Glutamatergic neuron (in vitro differentiated cells): ENCODE measurements around the gene HTT. TPM values are rescaled to one million over a fixed set of nuclear protein-coding genes. Genes with fewer than 3 reads are reported as not detected.
A peak's percentile ranks its signal among the peaks of the same experiment; 100 is the strongest.

Source experiments
- DNase-seq: peaks from one replicate; pipeline ENCODE4 v3.0.0; 2022
- H3K27ac Mint-ChIP-seq: one replicate; pipeline ENCODE4 v1.8.0; 2020; ENCODE audit warnings: mild to moderate bottlenecking, mixed read lengths, inconsistent platforms; ENCODE audit not compliant: unreplicated experiment
- H3K27me3 Mint-ChIP-seq: one replicate; pipeline ENCODE4 v1.8.0; 2020; ENCODE audit warnings: mild to moderate bottlenecking, moderate library complexity, mixed read lengths, inconsistent platforms; ENCODE audit not compliant: unreplicated experiment
- H3K36me3 Mint-ChIP-seq: one replicate; pipeline ENCODE4 v1.8.0; 2020; ENCODE audit warnings: mild to moderate bottlenecking, mixed read lengths, inconsistent platforms; ENCODE audit not compliant: unreplicated experiment
- H3K4me1 Mint-ChIP-seq: one replicate; pipeline ENCODE4 v1.8.0; 2020; ENCODE audit warnings: mild to moderate bottlenecking, low read depth, mixed read lengths, inconsistent platforms; ENCODE audit not compliant: unreplicated experiment
- H3K4me3 Mint-ChIP-seq: one replicate; pipeline ENCODE4 v1.8.0; 2020; ENCODE audit warnings: mild to moderate bottlenecking, mixed read lengths, inconsistent platforms; ENCODE audit not compliant: unreplicated experiment
- H3K9me3 Mint-ChIP-seq: one replicate; pipeline ENCODE4 v1.8.0; 2020; ENCODE audit warnings: mild to moderate bottlenecking, moderate library complexity, mixed read lengths, inconsistent platforms; ENCODE audit not compliant: unreplicated experiment
- CTCF ChIP-seq: fragments of 200-600 bp; sonication (generic); IDR thresholded peaks from one replicate; pipeline ENCODE4 v1.5.0; 2021; ENCODE audit not compliant: partially characterized antibody, unreplicated experiment
- total RNA-seq: library from RNA; stranded (reverse); fragmentation: NEBNext Ultra II Directional; extraction: Animal tissue kit (Norgen Biotek cat#: 25700); gene quantifications from one replicate; pipeline ENCODE4 v1.2.1, GENCODE V29; 2021; ENCODE audit not compliant: unreplicated experiment

The HTT gene
- total RNA-seq, 1 donor from 2014 or later = 107 TPM

DNA sequence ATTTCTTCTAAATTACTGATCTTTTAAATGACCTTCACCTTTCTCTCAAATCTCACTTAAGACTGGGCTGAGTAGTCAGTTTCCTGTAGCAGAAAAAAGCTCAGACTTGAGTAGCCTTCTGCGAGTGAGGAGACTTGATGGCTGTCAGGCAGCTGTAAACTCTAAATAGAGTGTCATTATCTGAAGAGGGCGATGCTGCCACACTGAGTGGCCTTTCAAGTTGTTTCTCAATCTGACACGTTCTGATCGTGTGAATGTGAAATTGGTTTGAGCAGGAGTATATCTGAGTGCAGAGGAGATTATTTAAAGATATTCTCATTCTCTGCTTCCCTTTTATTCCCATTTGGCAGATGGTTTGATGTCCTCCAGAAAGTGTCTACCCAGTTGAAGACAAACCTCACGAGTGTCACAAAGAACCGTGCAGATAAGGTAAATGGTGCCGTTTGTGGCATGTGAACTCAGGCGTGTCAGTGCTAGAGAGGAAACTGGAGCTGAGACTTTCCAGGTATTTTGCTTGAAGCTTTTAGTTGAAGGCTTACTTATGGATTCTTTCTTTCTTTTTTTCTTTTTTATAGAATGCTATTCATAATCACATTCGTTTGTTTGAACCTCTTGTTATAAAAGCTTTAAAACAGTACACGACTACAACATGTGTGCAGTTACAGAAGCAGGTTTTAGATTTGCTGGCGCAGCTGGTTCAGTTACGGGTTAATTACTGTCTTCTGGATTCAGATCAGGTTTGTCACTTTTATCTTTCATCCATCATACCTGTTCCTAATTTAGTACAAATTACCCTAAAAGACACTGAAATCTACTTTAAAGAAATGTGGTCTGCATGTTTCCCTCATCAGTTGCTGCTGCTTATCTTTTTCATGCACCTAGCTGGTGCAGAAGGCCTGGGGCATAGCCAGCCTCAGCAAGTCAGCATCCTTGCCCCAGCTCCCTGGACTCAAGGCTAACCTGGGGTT, 100.2 kb downstream of the HTT start:
- Mint-ChIP-seq H3K9me3 (peaks cover 6% of the 10 kb centered on the region), H3K4me1 (peaks cover 46% of the 10 kb centered on the region), H3K36me3 (peaks cover 14% of the 10 kb centered on the region), H3K4me3 (no peak overlapping the region), H3K27me3 (peaks cover 4% of the 10 kb centered on the region), H3K27ac (no peak overlapping the region)
- no peak for DNase-seq
- TF ChIP-seq CTCF = no peak

DNA sequence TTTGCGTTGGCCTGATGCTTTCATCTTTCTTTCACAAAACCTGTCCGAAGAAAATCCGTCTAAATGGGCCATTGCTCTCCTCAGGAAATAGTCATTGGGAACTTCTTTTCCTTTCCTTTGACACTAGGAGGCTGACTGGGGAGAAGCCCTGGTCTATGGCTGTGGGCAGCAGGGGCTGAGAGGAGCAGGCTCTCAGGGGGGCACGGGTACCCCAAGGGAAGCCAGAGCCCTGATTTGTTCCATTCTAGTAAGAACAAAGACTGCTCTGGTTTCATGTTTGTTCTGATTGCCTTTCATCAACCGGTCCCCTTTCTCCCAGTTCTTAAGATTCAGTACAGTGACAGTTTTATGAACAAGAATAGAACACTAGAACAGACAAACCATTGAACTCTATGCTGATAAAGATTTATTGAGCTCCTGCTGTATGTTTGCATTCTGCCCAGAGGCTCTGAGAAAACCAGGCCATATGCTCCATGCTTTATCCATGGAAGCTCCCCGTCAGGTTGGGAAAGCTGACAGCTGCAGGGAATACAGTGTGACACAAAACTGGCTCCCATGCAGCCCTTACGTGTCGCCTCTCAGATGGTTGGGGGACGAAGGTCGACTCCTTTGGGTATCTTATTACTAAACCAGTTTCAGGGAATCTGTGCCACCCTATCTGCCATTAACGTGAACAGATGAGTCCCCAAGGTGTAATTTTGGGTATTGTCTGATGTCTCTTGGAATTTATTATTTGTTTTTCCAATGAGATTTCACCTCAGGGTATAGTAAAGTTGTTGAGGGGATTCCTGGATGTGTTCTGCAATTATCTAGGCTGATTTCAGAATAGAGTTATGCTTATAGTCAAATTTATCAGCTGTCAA, 102.1 kb downstream of the HTT start:
- H3K27ac Mint-ChIP-seq = peak overlapping the region; percentile 99
- TF ChIP-seq CTCF = no peak
- H3K36me3 Mint-ChIP-seq = peaks cover 4% of the 10 kb centered on the region
- peaks cover 5% of the 10 kb centered on the region for H3K9me3 Mint-ChIP-seq
- peaks cover 56% of the 10 kb centered on the region for H3K4me1 Mint-ChIP-seq
- H3K27me3 Mint-ChIP-seq = peaks cover 6% of the 10 kb centered on the region
- peak; percentile 51 for DNase-seq
- H3K4me3 Mint-ChIP-seq = peak overlapping the region; percentile 74

GRCh38 chr4:3177426-3177825, 102.9 kb downstream of the HTT start:
- peak overlapping the region; percentile 25 for H3K4me3 Mint-ChIP-seq
- H3K27ac Mint-ChIP-seq = peak overlapping the region; percentile 99
- peaks cover 4% of the 10 kb centered on the region for H3K36me3 Mint-ChIP-seq
- peaks cover 56% of the 10 kb centered on the region for H3K4me1 Mint-ChIP-seq
- H3K27me3 Mint-ChIP-seq = peaks cover 6% of the 10 kb centered on the region
- no peak for DNase-seq
- peaks cover 5% of the 10 kb centered on the region for H3K9me3 Mint-ChIP-seq
- no peak for TF ChIP-seq CTCF

DNA sequence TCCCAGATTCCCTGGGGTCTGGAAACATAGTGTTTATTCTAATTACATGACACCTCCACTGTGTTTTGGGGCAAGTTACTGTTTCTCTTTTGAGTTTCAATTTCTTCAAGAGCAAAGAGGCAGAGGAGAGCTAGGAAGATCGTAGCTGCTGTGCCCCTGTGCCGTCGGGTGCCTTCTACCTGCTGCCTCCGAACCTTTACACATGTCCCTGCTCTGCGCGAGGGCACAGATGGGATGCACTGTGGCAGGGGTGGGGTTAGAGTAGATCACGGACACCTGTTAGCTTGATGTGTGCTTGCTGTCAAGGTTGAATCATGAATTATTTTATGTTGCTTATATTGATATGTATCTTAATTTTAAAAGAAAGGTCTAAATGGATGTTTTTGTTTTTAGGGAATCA, 103.4 kb downstream of the HTT start:
- H3K27me3 Mint-ChIP-seq = peaks cover 6% of the 10 kb centered on the region
- H3K9me3 Mint-ChIP-seq = peaks cover 5% of the 10 kb centered on the region
- peaks cover 56% of the 10 kb centered on the region for H3K4me1 Mint-ChIP-seq
- no peak overlapping the region for H3K4me3 Mint-ChIP-seq
- H3K27ac Mint-ChIP-seq = peak overlapping the region; percentile 55
- H3K36me3 Mint-ChIP-seq = peaks cover under 1% of the 10 kb centered on the region
- TF ChIP-seq CTCF = no peak
- DNase-seq = no peak
